Lung microvascular endothelial cell (primary cell): ENCODE data around the gene SLC20A1. TPM values are rescaled to one million over a fixed set of nuclear protein-coding genes. Genes with fewer than 3 reads are reported as not detected.

ENCODE experiments used
- DNase-seq, 2 donors: peaks; one replicate each; pipeline versions ENCODE4 v3.0.0 to v3.0.0-alpha.2; 2010; ENCODE audit warnings: low read depth in 2 of 2
- total RNA-seq: library from RNA; depleted of rRNA; stranded (reverse); fragments of >200 nt; gene quantifications from 2 replicates; pipeline ENCODE4 v1.2.1, GENCODE V29; 2014

The SLC20A1 gene
- total RNA-seq, 1 donor from 2014 or later: 12.9 TPM

DNA sequence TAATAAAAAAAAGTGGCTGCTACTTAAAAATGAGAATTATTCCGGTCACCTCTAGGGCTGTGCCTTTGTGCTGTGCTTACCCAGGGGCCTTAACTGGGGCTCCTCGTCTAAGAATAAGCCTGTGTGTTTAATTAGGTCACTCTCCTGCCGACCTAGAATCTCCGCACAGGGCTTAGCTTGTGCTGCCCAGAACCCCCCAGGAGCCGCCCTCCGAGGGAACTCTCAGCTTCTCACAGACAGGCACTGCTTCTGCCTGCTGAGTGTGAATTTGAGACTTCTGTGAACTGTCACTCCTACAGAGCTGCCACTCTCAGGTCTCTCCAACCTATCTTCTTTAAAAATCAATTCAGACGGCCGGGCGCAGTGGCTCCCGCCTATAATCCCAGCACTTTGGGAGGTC, 63.2 kb downstream of the SLC20A1 start:
- DNase-seq: no peak

DNA sequence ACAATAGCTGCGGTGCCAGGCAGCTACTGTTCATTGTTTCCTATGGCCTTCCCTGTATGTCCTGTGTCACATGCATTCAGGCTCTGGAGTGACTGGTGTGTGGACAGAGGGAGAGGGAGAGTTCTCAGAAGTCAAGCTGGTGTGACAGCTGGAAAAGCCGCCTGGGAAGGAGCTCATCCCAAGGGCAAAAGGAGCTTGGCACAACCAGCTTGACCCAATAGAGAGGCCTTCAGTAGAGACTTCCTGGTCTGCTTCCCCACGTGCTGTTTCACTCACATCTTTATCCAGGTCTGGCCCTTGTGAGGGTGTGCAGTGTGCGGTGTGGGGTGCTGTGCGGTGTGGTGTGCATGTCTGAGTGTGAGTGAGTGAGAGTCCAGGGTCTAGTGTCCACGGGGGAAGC, 64.0 kb downstream of the SLC20A1 start:
- no peak for DNase-seq

DNA sequence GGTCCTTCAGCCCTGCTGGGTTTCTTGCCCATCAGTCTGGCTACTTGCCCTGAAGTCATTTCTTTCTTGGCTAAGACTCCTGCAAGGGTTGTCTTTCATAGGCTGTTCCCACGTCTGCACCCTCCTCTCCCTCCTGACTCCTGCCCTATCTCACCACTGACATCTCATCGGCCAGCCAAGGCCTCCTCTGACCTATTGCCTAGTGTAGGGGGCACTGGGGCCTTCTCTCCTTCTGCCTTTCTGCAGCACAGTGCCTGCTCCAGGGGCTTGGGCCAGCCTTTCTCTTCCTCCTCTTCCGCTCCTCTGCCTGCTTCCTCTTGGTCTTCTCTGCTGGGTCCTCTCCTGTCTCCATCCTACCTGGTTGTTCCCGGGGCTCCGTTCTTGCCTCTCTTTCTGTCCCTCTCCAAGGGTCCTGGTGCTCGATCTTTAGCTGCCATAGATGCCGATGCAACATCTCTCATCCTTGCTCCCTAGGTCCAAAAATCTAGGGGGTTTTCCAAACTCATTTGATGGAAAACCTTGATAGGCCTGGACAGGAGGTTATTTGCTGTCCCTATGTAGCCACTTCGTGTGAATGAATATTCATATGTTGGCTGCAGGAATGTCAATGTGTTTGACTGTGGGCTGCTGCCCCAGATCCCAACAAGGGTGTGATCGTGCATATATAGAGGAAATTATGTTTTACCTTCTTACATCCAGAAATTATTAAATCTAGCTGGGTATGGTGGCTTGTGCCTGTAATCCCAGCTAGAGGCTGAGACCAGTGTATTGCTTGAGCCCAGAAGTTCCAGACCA, 65.4 kb downstream of the SLC20A1 start:
- no peak for DNase-seq

DNA sequence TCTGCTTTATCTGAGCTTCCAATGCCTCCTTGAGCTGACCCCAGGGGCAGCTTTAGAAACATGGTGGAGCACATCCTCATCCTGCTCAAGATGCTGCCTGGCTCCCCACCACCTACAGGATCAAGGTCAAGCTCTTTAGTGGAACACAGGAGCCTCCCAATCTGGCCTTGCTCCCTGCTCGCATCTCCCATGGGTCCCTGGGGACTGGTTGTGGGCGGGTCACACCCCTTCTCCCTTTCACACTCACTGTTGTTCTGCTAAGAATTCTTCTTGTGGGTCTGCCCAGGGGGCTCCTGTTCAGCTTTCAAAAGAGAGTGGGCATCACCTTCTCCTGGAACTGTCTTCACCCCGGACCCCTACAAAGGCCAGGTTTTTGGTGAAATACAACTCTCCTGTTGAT, 66.7 kb downstream of the SLC20A1 start:
- DNase-seq: no peak

DNA sequence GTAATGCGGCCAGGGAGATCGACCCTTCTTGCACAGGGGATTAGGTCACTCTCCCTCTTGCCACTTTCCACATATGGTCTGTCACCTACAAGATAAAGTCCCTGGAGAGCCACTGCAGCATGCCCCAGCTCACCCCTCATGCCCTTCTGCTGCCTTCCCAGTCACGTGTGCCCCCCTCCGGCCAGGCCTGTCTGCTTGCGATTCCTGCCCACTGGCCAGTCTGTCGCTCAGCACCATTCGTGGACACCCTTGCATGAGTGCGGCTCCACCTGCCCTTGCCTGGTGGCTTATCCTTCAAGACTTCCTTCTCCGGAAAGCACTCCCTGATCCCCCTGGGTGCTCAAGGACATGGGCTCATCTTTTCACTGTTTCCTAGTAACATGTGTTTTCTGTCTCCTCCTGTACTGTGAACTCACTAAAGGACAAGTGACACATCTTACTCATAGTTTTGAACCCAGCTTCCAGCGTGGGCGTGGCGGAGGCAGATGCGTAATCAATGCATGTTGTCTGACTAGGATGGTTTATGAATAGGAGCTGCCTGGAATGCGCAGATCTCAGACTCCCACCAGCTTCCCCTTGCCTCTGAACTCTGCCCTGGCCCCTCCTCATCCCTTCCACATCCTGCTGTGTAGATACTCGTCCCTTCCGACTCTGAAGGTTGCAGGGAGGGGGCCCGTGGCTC, 67.3 kb downstream of the SLC20A1 start:
- peak in 1 of 2 donors; percentile 34 for DNase-seq

Other genes with a start within 250 kb of the SLC20A1 start
- gene RGPD8, start 212.3 kb upstream of the SLC20A1 start, total RNA-seq: 2.4 and 7.1 TPM in 2 replicates
- gene TTL, start 163.8 kb upstream of the SLC20A1 start, total RNA-seq: 5.8 and 9.2 TPM in 2 replicates
- gene POLR1B, start 103.5 kb upstream of the SLC20A1 start, total RNA-seq: 12.0 and 16.3 TPM in 2 replicates
- gene CHCHD5, start 61.3 kb upstream of the SLC20A1 start, total RNA-seq: 5.7 and 8.3 TPM in 2 replicates
- not detected in 2 replicates for gene NT5DC4, start 75.1 kb downstream of the SLC20A1 start, total RNA-seq
- gene CKAP2L, start 118.7 kb downstream of the SLC20A1 start, total RNA-seq: 0.60 and 2.0 TPM in 2 replicates
- under 0.01 TPM in 1 of 2 replicates, not detected in the other for gene IL1A, start 138.6 kb downstream of the SLC20A1 start, total RNA-seq
- gene IL1B, start 190.8 kb downstream of the SLC20A1 start, total RNA-seq: 0.22 TPM in 1 of 2 replicates, not detected in the other